DND-41 (cell line): ENCODE measurements around the gene CYB5B.

ENCODE experiments used
- ATAC-seq: fragments of 200-7000 bp; cut with Tn5 transposase; 3 replicates; pipeline ENCODE4 v1.9.1; 2021; ENCODE audit warnings: low read depth; ENCODE audit not compliant: insufficient read depth
- DNase-seq: peaks from one replicate; pipeline ENCODE4 v3.0.0-alpha.2; 2020
- H2AFZ ChIP-seq: 2 replicates; pipeline ENCODE4 v1.6.0; 2012; ENCODE audit warnings: low read depth, low read length
- H3K27ac ChIP-seq: 2 replicates; pipeline ENCODE4 v1.5.1; 2012; ENCODE audit warnings: low read length, inconsistent platforms
- H3K27me3 ChIP-seq: fragments of 200-600 bp; sonication (generic); 2 replicates; pipeline ENCODE4 v1.6.0; 2012; ENCODE audit warnings: low read length, mild to moderate bottlenecking, inconsistent platforms; ENCODE audit not compliant: insufficient read depth, poor library complexity
- H3K36me3 ChIP-seq: 2 replicates; pipeline ENCODE4 v1.5.1; 2012; ENCODE audit warnings: low read length, inconsistent platforms; ENCODE audit not compliant: insufficient read depth
- H3K4me1 ChIP-seq: 2 replicates; pipeline ENCODE4 v1.5.1; 2012; ENCODE audit warnings: mild to moderate bottlenecking, low read length; ENCODE audit not compliant: insufficient read depth
- H3K4me2 ChIP-seq: 2 replicates; pipeline ENCODE4 v1.6.0; 2012; ENCODE audit warnings: mild to moderate bottlenecking, moderate library complexity, low read length, inconsistent platforms; ENCODE audit not compliant: insufficient read depth
- H3K4me3 ChIP-seq, 2 experiments: fragments of 200-600 bp in 1 of 2; shearing (Covaris generic) in 1 of 2; 2 replicates each; pipeline ENCODE4 v1.5.1; 2012 to 2016; ENCODE audit warnings: inconsistent platforms in 2 of 2, low read length in 2 of 2, mild to moderate bottlenecking in 2 of 2, low read depth in 1 of 2, moderate library complexity in 1 of 2
- H3K79me2 ChIP-seq: 2 replicates; pipeline ENCODE4 v1.6.0; 2012; ENCODE audit warnings: low read length, inconsistent platforms; ENCODE audit not compliant: insufficient read depth
- H3K9ac ChIP-seq: 2 replicates; pipeline ENCODE4 v1.6.0; 2012; ENCODE audit warnings: low read depth, mild to moderate bottlenecking, inconsistent platforms, low read length, moderate library complexity
- H3K9me3 ChIP-seq: 2 replicates; pipeline ENCODE4 v1.5.1; 2012; ENCODE audit warnings: low read length, moderate library complexity, mild to moderate bottlenecking, inconsistent platforms; ENCODE audit not compliant: insufficient read depth, severe bottlenecking
- H4K20me1 ChIP-seq: 2 replicates; pipeline ENCODE4 v1.6.0; 2012; ENCODE audit warnings: low read length; ENCODE audit not compliant: insufficient read depth
- EZH2 ChIP-seq: IDR thresholded peaks from 3 replicates; pipeline ENCODE4 v1.6.1; 2012; ENCODE audit warnings: borderline replicate concordance, low read depth, mild to moderate bottlenecking, moderate library complexity, low read length, inconsistent platforms; ENCODE audit not compliant: severe bottlenecking
- TF ChIP-seq, protein P1 (sequence below): IDR thresholded peaks from 2 replicates; pipeline ENCODE4 v1.5.1; 2012; ENCODE audit warnings: borderline replicate concordance, low read length, moderate library complexity, mild to moderate bottlenecking; ENCODE audit not compliant: poor library complexity, severe bottlenecking; ENCODE audit errors: extremely low read depth

Gene CYB5B

DNA sequence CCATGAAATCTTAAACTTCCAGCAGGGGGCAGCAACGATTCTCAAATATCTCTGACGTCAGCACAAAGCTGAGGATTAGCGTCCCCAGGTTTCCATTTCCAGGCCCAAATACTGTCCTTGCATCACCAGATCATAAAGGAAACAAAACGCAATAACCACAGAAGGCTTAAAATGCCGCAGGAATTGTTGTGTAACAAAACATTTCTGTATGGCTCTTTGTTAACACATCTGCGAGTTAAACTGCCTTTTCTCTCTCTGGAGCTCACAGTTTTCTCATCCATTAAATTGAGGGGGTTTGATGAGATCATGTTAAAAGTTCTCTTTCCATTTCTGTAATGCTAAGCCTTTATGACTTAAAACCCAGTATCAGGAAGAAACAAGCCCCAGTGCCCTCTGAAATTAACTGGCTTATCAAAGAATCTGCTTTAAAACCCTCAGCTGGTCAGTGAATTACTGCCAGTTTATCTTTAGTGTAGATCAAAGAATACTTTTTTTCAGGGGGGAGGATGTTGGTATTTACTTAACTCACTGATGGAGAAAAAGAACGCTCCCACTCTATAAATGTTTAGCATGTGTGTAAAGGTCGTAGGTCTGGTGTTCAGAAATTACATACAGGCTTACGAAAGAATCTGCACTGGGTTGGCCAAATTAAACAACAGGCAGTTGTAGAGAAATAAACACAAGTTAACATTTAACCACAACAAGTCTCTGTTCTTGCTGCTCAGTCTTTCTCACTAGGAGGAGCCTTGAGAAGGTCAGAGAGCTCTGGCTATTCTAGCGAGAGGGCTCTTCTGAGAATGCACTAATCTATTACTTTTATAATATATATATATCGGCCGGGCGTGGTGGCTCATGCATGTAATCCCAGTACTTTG is 28.0 kb upstream of the CYB5B start:
- peak overlapping the region; percentile 29 for H3K9ac ChIP-seq

DNA sequence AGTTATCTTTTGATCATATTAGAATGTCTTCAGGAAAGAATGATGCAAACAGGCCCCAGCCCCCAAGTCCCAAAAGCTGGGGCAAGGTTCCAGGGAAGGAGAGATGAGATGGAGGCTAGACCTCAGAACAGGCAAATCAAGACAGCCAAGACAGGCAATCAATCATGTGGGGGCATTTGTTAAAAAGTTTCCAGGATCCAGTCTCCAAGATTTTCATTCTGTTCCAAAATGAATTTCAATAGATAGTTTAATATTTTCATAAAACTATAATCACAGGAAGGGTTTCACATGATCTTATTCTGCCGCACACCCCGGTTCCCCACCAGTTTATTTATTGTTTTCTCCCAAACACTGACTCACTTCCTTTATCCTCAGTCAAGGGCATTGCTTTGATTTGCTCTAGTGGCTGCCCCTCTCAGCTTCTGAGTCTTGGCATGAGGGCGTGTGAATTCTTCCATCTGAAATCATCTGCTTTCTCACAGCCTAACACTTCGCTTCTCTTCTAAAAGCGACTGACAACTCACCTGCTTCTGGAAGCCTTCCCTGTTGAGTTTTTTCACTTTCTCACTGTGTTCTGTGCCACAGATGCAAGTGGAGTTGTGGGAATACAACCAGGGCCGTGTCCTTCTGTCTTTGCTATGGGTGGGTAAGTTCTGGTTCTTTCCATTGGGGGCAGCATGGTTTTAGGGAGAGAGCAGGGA is 26.4 kb upstream of the CYB5B start:
- Histone ChIP-seq H3K4me3 (no peak overlapping the region), H3K9me3 (no peaks in the 10 kb centered on the region), H3K9ac (no peak overlapping the region), H3K4me1 (peaks cover 10% of the 10 kb centered on the region), H3K27me3 (no peaks in the 10 kb centered on the region), H3K27ac (no peak overlapping the region), H3K36me3 (no peaks in the 10 kb centered on the region), H3K4me2 (no peak overlapping the region), H4K20me1 (no peaks in the 10 kb centered on the region), H3K79me2 (no peaks in the 10 kb centered on the region), H2AFZ (0 out of 2 replicates have a peak overlapping the region, but pooled peaks have one; percentile 53)
- TF ChIP-seq EZH2: no peak
- TF ChIP-seq, protein P1, sequence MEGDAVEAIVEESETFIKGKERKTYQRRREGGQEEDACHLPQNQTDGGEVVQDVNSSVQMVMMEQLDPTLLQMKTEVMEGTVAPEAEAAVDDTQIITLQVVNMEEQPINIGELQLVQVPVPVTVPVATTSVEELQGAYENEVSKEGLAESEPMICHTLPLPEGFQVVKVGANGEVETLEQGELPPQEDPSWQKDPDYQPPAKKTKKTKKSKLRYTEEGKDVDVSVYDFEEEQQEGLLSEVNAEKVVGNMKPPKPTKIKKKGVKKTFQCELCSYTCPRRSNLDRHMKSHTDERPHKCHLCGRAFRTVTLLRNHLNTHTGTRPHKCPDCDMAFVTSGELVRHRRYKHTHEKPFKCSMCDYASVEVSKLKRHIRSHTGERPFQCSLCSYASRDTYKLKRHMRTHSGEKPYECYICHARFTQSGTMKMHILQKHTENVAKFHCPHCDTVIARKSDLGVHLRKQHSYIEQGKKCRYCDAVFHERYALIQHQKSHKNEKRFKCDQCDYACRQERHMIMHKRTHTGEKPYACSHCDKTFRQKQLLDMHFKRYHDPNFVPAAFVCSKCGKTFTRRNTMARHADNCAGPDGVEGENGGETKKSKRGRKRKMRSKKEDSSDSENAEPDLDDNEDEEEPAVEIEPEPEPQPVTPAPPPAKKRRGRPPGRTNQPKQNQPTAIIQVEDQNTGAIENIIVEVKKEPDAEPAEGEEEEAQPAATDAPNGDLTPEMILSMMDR: peak; percentile 53
- DNase-seq (no peak), ATAC-seq (peak; percentile 60; the same call in 1 of the 3 replicates)

More for the DNA sequence above, 28.0 kb upstream of the CYB5B start:
- Histone ChIP-seq H3K4me2 (peak overlapping the region; percentile 46; the same call in 1 of the 2 replicates), H3K4me1 (peaks cover 10% of the 10 kb centered on the region), H3K4me3 (no peak overlapping the region), H2AFZ (peak overlapping the region; percentile 85), H4K20me1 (no peaks in the 10 kb centered on the region), H3K79me2 (no peaks in the 10 kb centered on the region), H3K27me3 (no peaks in the 10 kb centered on the region), H3K9me3 (no peaks in the 10 kb centered on the region), H3K36me3 (no peaks in the 10 kb centered on the region), H3K27ac (peak overlapping the region; percentile 62)
- ATAC-seq (peak; percentile 90), DNase-seq (peak; percentile 79)
- no peak for TF ChIP-seq EZH2
- TF ChIP-seq, protein P1: peak; percentile 77

DNA sequence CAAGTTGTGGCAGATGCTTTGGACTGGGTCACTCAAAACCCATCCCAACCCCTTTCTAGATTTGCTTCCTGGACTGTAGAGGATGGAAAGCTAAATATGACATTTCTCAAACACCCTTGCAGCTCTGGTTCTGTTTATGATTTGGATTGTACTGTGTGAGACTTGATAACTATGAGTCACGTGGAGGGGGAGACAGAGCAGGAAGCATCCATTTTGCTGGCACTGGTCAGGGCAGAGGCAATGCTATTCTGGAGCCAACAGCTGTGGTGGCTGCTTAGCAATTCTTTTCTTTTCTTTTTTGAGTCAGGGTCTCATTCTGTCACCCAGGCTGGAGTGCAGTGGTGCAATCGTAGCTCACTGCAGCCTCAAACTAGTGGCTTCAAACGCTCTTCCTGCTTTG is 25.1 kb upstream of the CYB5B start:
- Histone ChIP-seq H3K4me2 (no peak overlapping the region), H3K4me1 (peaks cover 10% of the 10 kb centered on the region), H3K9ac (no peak overlapping the region), H2AFZ (no peak overlapping the region), H3K27ac (no peak overlapping the region), H3K9me3 (no peaks in the 10 kb centered on the region), H3K79me2 (no peaks in the 10 kb centered on the region), H3K36me3 (no peaks in the 10 kb centered on the region), H3K4me3 (no peak overlapping the region), H3K27me3 (no peaks in the 10 kb centered on the region), H4K20me1 (no peaks in the 10 kb centered on the region)
- ATAC-seq: no peak
- no peak for DNase-seq
- TF ChIP-seq, protein P1: no peak
- TF ChIP-seq EZH2: no peak
